GM18502 (cell line): ENCODE data around the gene PTTG1IP.
A peak's percentile ranks its signal among the peaks of the same experiment; 100 is the strongest.
"Not testable (repeated sequence)": the region's sequence is repeated elsewhere in the genome, so short reads cannot be mapped to it uniquely, and the experiment has no call there.

Source experiments
- ATAC-seq: cut with Tn5 transposase; IDR thresholded peaks from one replicate; pipeline ENCODE4 v1.9.1; 2021; ENCODE audit warnings: mild to moderate bottlenecking; ENCODE audit not compliant: unreplicated experiment, poor library complexity

The PTTG1IP gene

DNA sequence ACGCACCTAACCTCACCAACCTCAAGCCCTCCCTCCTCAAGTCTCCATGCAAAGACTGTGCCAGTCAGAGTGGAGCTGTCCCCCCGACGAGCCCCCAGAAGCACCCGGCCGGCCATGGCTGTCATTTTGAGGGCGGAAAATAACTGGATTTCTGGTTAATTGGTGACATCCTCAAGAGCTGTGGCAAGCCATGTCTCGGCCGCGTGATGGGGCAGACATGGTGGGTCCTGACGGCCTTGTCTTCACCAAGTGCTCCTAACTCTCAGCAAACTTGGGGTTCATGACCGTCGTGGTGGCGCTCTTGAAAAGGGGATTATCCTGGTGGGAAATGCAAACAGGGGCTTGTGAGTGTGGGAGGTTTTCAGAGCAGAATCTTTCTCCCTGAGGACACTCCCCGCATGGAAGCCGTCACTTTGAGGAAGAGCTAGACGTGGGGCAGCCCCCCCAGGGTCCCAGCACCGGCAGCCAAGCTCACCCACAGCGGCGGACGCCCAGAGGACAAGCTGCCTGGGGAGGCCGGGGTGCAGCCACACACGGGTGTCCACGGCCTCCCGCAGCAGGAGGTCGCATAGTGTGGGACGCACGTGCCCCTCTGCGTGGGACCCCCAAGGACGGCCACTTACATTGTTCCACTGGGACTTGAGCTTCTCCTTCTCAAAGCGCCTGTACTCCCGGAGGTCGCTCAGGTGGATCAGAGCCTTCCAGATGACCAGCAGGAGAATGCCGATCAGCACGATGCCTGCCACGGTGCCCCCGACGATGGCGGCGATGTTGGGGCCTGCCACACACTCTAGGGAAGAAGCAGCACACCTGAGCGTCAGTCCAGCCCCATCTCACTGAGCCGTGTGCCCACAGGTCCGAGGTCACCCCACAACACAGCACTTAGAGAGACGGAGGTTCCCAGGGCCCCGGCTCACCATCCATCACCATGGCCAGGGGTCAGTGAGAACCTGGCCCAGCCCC, 12.9 kb upstream of the PTTG1IP start:
- no peak for ATAC-seq

DNA sequence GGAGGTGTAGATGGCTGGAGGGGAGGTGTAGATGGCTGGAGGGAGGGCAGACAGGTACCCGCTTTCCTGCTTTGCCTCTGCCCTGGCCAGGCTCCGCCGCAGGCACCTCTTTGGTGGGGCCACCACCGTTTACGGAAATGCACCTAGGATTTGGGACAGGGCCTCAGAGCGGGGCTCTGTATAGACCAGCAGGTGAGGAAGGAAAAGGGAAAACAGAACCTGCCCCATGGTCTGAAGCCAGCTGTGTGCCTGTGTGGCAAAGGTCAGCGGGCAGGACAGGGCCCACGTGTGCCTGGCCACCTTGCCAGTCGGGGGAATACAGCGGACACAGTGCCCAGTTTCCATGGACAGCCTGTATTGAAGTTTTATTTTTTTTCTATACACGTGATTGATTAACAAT, 12.1 kb upstream of the PTTG1IP start:
- ATAC-seq, result no peak

DNA sequence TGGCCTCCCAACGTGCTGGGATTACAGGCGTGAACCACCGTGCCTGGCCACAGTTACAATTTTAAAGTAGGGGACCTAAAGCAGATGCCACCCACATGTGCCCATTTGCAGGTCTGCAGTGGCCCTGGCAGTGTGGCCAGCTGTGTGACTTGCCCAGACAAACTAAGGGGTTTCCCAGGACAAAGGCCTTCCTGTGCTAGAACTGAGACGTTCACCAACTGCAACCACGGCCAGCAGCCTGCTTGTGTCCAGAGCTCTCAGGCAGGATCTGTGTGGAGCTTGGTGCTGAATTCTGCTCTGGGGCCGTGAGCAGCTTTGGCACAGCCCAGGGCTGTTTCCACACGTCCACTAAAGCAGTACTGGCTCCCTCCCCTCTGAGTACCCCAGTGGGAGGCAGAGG, 10.6 kb upstream of the PTTG1IP start:
- no peak for ATAC-seq

DNA sequence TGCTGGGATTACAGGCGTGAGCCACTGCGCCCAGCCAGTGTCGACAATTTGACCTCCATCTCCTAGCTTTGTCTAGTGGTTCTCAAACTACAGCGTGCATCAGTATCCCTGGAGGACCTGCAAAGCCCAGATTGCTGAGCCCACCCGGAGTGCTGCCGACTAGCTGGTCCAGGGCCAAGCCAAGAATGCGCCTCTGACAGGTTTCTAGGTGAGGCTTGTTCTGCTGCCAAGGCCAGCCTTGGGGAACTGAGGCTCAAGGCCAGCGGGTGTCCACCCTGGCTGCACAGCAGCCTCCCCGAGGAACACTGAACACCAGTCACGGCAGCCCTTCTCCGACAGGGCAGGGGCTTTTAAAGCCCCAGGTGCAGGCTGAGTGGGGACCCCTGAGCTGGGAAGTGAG, 9.8 kb upstream of the PTTG1IP start:
- no peak for ATAC-seq

DNA sequence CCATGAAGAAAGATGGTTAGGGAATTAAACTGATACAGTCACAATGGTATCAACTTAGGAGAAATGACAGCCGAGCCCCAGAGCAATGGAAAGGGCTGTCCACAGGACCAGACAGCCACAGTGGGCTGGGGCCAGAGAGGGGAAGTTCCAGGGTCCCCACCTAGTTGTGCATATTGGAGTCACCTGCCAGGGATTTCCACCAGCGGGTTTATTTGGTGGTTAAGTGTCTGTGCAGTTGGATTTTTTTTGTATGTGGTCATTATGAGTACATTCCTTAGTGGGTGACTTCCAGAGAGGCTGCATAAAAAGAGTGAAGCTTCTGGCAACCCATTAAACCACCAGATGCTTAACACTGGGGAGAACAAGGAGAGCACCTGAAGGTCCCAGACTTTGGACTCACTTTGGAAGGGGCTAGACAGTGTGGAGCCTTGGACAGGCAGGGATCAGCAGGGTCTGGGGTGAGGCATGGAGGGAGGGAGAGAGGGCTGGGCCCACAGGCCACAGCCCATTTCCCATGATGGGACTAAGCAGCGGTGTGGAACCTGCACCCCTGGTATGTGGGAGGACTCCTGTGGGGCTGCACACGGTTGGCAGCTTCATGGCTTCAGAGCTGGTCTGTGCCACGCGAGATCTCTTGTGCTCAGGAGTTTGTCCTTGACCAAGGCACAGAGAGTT, 7.8 kb upstream of the PTTG1IP start:
- no peak for ATAC-seq

DNA sequence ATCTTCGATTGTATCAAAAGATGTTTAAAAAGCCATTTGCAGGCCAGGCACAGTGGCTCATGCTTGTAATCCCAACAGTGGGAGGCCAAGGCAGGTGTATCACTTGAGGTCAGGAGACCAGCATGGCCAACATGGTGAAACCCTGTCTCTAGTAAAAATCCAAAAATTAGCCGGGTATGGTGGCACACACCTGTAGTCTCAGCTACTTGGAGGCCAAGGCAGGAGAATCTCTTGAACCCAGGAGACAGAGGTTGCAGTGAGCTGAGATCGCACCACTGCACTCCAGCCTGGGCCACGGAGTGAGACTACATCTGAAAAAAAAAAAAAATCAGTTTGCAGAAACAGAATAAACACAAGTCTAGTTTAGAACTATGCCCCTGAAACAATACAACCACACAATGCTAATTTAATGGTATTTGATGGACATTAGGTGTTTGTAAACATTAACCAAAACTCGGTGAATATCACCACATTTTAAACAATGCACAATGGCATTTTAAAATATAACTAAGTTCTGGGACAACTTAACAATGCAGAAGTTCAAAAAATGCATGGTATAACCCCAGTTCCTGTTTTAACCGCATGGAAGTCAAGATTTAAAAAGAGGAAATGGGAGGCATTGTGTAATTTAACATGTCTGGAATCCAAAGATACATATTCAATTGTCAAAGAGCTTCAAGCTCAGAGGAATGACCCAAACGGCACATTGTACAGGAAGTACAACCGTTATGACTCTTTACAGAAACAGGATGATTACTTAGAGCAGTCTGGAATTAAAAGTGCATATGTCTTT, 7.1 kb upstream of the PTTG1IP start:
- no peak for ATAC-seq

DNA sequence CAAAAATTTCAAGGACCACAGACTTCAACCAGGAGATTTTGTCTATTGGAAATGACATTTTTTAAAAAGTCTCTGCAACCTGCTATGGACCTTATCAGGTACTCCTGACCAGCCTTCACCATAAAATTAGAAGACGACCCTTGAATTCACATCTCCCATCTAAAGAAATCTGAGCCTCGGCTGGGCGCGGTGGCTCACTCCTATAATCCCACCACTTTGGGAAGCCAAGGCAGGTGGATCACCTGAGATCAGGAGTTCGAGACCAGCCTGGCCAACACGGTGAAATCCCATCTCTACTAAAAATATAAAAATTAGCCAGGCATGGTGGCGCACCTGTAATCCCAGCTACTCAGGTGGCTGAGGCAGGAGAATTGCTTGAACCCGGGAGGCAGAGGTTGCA, 5.7 kb upstream of the PTTG1IP start:
- not testable (repeated sequence) for ATAC-seq

DNA sequence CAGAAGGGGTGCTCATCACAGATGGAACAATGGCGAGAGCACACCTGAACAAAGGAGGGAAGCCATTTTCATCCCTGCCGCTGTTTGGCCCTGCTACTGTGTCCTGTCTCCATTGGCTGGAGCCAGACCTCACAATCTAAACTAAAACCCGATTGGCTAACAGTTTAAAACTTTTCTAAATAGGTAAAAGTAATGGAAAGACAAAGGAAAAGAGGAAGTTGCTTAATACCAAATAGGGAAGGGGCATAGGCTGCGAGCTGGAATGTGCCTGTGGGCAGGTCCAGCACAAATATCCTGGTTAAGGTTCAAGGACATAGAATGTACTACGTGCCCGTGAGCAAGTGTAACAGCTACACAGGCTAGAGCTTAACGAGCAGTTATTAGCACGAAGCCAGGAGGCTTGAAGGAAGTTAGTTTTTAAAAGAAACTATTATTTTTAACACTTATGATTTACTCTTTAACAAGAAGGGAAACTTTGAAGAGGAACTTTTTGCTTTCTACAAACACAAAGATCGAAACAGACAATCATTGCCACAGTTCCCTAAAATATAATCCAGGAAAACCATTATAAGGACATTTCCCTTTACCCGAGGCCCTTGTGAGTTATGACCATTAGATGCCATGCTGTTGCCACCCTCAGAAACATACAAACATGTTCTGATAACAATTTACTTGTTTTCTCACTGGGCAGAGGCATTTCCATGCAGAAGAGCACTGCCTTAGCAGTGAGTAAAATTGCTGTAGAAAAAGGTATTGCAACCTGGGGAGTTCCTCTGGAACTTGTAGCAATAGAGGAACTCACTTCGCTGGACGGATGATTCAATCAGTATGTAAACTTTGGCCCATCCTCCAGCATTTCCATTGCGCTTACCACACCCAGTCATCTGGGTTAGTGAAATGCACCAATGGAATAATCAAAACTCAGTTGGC, 4.8 kb upstream of the PTTG1IP start:
- ATAC-seq, result no peak

DNA sequence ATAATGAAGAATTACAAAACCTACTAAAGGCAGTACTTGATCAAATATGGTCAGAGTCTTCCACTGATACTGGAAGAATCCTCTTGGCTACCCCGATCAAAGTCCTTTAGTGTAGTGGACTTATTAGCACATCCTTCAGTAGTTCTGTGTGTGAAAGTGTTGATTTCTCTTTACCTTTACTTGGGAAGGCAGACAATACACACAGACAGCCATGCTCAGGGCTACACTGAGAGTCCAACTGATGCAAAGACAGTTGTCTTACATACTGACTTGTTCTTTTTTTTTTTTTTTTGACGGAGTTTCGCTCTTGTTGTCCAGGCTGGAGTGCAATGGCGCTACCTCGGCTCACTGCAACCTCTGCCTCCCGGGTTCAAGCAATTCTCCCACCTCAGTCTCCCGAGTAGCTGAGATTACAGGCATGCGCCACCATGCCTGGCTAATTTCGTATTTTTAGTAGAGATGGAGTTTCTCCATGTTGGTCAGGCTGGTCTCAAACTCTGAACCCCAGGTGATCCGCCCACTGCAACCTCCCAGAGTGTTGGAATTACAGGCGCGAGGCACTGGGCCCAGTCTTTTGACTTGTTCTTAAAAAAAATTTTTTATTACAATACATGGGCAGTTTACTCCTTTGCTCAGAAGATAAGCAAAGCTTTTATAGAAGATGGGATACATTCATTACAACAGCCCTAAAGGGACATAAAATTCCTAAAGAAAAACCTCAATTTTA, 3.5 kb upstream of the PTTG1IP start:
- no peak for ATAC-seq

DNA sequence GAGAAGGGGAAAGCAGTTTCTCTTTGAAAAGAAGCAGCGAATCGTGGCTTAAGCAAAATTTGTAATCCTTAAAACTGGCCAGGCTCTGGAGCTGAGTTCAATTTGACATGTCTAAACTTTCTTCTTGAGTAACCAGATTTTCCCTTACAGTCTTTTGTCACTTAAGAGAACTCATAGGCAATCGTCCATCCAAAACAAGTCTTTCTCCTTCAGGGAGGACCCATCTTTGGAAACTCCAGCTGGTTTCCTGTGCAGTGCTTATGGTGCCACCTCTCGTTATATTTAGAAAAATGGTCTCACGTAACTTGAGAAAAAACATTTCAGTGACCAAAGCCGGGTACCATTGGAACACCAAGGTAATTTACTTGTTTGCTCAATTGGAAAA, 1.8 kb upstream of the PTTG1IP start:
- no peak for ATAC-seq

DNA sequence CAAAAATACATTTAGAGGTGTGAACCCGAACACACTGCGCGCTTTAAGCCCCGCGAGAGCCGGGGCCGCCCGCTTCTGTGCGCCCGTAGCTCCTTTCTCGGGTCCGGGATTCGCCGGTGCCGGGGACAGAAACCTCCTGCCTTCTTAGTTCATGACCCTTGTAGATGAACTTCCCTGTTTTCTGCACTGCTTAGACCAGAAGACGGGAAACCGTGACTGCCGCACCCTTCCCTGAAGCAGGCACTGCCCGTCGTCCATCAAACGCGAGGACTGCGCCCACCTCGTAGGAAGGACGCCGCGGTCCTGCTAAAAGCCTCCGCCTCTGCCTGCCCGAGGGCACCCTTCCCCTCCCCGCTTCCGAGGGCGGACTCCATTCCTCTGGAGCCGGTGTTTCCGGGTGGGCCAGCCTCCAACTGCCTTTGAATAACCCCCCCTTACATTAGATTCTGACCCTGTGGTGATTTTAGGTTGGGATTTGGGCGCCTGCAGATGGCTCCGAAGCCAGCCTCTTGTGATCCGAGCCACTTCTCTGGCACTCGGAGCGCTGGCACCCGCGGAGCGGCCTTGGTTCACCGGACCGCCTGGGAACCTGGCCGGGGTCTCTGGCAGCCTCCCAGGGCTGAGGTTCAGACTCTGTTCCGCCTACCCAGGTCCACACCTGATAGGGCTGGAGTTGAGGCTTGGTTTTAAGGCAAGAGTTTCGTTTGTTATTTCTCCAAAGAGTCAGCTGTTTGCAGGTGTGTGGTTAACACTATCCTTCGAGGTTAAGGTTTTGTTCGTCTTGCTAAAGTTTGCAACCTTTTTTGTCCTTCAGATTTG, 1.2 kb upstream of the PTTG1IP start:
- peak; percentile 11 for ATAC-seq

DNA sequence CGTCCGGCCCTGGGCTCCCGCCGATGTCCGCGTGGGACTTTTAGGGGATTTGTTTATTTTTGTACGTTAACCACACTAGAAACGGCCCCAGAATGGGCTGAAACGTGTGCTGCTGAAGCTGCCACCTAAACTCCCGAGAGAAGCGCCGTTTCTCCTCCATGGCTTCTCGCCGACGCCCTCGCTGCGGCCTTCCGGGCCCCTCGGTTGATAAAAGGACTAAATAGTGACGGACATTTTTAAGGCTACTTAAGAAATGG, 678 bp upstream of the PTTG1IP start:
- peak; percentile 3 for ATAC-seq

DNA sequence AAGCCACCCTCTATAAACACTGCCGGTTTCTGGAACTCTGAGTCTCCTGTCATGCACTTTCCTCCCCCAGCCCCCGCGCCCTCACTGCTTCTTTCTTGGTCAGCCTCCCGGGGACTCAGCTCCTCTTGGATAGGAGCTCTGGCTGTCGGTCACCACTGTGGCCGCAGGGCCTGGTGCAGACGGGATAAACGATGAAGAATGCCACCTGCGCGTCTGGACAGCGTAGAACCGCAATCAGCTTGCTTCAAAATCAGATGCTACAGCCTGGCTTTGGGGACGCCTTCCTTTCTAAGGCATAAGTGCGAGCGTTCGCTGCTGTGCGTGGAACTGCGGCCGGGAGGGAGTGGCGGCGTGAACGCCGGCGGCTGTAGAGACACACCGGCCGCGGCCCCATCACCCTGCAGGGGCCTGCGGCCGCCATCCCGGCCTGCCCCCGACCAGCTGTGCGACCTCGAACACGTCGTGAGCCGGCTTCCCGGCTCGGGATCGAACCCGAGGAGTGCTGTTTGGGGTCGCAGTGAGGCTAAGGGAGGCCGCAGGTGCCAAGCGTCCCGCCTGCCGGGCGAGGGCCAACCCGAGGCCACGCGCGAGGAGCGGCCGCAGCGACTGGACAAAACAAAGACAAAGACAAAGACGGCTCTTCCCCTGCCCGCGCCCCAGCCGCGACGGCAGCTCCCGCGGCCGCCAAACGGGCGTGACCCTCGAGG, 688 bp downstream of the PTTG1IP start:
- ATAC-seq, result no peak

DNA sequence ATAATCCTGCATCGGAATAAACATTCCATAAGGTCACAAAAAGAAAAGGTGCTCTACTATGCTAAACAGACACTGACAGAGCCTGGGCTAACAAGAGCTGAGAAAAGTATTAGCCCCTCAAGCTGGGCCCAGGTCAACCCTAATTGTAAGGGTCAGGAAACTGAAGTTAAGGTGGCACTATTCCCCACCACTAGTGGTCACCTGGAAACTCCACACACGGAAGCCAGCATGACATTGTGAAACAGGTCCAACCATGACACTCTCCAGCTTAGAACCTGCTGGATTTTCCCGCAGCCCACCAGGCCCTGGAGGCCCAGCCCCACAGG, 1.2 kb downstream of the PTTG1IP start:
- no peak for ATAC-seq

DNA sequence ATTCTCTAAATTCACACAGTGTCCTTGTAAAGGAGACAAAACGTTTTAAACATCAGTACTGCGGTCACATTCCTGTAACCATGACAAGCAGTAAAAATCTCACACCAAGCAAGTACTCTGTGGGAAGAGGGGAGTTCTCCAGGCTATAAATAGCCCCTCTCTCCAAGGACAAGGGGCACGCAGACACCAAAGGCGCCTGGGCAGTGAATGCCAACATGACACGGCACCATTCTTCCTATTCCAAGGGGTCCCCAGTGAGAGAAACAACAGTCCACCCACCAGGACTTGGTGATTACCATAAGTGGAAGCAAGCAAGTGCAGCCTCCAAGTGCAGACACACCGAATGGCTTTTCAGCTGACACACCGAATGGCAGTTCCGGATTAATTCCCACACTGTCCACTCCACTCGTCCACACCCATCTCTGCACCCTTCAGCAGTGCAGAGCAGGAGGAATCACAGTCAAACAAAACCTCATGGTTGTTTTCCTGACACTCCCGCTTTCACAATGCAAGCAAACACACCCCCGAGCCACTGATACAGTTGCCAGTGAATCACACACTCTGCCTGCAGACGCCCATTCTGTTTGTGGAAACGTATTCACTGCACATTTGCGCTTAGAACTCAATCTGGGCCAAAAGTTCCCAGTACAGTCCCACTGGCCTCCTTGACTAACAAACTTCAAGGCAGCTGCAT, 1.8 kb downstream of the PTTG1IP start:
- no peak for ATAC-seq

DNA sequence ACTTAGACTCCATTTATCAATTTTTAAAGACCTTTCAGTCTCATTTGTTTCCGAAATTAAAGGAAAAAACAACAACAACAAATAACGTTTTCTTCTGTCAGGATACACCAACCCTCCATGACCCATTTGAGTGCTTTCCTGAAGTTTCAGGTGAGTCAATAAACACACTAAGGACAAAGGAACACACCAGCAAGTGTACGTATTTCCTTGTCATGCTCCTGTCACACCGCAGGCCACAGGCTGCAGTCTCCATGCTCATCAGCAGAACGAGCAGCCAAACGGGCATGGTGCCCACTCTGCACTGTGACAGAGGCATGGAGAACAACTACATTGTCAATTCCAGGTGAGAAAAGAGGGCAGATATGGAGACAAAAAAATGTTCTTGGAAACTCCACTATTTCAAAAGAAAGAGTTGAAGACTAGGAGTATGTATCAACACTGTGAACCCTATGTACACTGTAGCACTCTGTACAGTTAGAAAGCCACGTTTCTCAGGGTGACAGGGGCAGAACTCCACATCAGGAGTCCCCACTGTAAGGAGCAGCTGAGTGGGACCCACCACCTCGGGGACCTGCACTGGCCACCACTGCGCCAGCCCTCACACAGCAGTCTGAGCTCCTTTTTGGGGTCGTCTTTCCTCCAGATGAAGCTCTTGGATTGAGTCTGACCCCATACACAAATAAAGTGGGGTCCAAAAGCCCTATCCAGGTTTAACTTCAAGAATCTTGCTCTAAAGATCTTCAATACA, 2.6 kb downstream of the PTTG1IP start:
- no peak for ATAC-seq
